Cardiac muscle cell (in vitro differentiated cells and primary cell): ENCODE data around the gene PRKCI. TPM values are rescaled to one million over a fixed set of nuclear protein-coding genes. Genes with fewer than 3 reads are reported as not detected.
"Not testable (repeated sequence)": the region's sequence is repeated elsewhere in the genome, so short reads cannot be mapped to it uniquely, and the experiment has no call there.

ENCODE experiments used
- DNase-seq, 2 donors: peaks; one replicate each; pipeline versions ENCODE4 v3.0.0 to v3.0.0-alpha.2; 2010 to 2017; ENCODE audit warnings: low read depth in 1 of 2, low spot score in 1 of 2
- H3K27ac ChIP-seq: fragments of 200-600 bp; sonication (generic); 2 replicates; pipeline ENCODE4 v1.5.1; 2016
- H3K27me3 ChIP-seq: fragments of 200-600 bp; sonication (generic); 2 replicates; pipeline ENCODE4 v1.6.0; 2016; ENCODE audit warnings: control low read depth
- H3K36me3 ChIP-seq: fragments of 200-600 bp; sonication (generic); 2 replicates; pipeline ENCODE4 v1.5.1; 2016; ENCODE audit warnings: control low read depth
- H3K4me1 ChIP-seq: fragments of 200-600 bp; sonication (generic); 2 replicates; pipeline ENCODE4 v1.8.1; 2017; ENCODE audit warnings: low read depth, mild to moderate bottlenecking, mixed run types
- H3K4me3 ChIP-seq: fragments of 200-600 bp; sonication (generic); 2 replicates; pipeline ENCODE4 v1.5.1; 2016; ENCODE audit warnings: mild to moderate bottlenecking
- H3K9me3 ChIP-seq: fragments of 200-600 bp; sonication (generic); 2 replicates; pipeline ENCODE4 v1.5.1; 2017; ENCODE audit warnings: low read depth, mild to moderate bottlenecking, control low read depth
- polyA plus RNA-seq: library from polyadenylated mRNA; unstranded; fragments of >200 nt; fragmentation: Nextera tagmentation; extraction: Ambion mirVana; gene quantifications from 2 replicates; pipeline ENCODE4 v1.2.1, GENCODE V29; 2016
- total RNA-seq: library from RNA; depleted of rRNA; stranded (reverse); fragments of >200 nt; gene quantifications from 2 replicates; pipeline ENCODE4 v1.2.3, GENCODE V29; 2016
- TF ChIP-seq, protein P1 (sequence below): IDR thresholded peaks from 2 replicates; pipeline ENCODE4 v1.5.1; 2012; ENCODE audit warnings: low read depth, mild to moderate bottlenecking, low read length

Gene PRKCI
- total and polyA plus RNA-seq, 2 experiments from 2014 or later = 25.2 to 35.1 TPM

DNA sequence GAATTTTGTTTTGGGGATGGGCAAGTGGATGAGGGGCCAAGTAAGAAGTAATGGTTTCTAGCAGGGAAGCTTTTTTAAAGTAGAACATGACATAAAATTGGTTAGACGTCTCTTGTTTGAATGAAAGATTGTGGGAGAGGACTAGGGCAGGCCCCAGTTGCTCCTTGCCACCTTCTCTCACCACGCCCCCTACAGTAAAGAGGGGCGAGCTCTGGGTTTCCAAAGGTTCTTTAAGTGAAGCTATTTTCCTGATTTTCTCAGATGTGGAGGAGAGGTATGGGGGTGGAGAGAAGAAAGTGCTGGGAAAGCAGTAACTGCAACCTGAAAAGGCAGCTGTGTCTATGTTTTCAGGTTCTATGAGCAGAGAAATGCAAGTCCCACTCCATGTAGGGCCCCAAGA is 102.7 kb downstream of the PRKCI start:
- Histone ChIP-seq H3K36me3 (no peaks in the 10 kb centered on the region), H3K4me3 (no peak overlapping the region), H3K27ac (no peak overlapping the region), H3K4me1 (peaks cover 10% of the 10 kb centered on the region), H3K27me3 (no peaks in the 10 kb centered on the region), H3K9me3 (no peaks in the 10 kb centered on the region)
- DNase-seq = no peak
- TF ChIP-seq, protein P1, sequence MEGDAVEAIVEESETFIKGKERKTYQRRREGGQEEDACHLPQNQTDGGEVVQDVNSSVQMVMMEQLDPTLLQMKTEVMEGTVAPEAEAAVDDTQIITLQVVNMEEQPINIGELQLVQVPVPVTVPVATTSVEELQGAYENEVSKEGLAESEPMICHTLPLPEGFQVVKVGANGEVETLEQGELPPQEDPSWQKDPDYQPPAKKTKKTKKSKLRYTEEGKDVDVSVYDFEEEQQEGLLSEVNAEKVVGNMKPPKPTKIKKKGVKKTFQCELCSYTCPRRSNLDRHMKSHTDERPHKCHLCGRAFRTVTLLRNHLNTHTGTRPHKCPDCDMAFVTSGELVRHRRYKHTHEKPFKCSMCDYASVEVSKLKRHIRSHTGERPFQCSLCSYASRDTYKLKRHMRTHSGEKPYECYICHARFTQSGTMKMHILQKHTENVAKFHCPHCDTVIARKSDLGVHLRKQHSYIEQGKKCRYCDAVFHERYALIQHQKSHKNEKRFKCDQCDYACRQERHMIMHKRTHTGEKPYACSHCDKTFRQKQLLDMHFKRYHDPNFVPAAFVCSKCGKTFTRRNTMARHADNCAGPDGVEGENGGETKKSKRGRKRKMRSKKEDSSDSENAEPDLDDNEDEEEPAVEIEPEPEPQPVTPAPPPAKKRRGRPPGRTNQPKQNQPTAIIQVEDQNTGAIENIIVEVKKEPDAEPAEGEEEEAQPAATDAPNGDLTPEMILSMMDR = no peak

DNA sequence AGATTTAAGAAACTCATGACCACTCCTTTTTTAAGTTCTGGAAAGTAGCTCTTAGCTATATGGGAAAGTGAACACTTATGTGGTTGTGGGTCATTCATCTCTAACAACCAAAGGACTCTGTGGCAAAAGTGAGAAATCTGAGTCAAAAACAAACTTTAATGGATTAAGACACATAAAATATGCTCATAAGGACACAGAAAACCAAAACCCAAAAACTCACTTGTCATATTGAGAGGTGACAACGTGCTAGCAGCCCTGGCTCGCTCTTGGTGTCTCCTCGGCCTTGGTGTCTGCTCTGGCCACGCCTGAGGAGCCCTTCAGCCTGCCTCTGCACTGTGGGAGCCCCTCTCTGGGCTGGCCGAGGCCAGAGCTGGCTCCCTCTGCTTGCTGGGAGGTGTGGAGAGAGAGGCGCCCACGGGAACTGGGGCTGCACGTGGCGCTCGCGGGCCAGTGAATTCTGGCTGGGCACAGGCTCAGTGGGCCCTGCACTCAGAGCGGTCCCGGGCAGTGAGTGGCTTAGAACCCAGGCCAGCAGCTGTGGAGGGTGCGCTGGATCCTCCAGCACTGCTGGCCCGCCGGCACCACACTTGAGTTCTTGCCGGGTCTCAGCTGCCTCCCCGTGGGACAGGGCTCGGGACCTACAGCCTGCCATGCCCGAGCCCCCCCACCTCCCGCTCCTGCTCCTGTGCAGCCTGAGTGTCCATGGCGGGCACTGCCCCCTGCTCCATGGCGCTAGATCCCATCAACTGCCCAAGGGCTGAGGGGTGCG is 105.0 kb downstream of the PRKCI start:
- Histone ChIP-seq H3K27ac (no peak overlapping the region), H3K9me3 (no peaks in the 10 kb centered on the region), H3K27me3 (no peaks in the 10 kb centered on the region), H3K4me1 (no peaks in the 10 kb centered on the region), H3K4me3 (no peak overlapping the region), H3K36me3 (no peaks in the 10 kb centered on the region)
- TF ChIP-seq, protein P1 = no peak
- no peak for DNase-seq

DNA sequence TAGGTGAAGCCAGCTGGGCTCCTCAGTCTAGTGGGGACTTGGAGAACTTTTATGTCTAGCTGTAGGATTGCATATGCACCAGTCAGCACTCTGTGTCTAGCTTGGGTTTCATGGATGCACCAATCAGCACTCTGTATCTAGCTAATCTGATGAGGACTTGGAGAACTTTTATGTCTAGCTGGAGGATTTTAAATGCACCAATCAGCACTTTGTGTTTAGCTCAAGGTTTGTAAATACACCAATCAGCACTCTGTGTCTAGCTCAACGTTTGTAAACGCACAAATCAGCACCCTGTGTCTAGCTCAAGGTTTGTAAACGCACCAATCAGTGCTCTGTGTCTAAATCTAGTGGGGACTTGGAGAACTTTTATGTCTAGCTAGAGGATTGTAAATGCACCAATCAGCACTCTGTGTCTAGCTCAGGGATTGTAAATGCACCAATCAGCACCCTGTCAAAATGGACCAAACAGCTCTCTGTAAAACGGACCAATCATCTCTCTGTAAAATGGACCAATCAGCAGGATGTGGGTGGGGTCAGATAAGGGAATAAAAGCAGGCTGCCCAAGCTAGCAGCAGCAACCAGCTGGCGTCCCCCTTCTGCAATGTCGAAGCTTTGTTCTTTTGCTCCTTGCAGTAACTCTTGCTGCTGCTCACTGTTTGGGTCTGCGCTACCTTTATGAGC is 105.8 kb downstream of the PRKCI start:
- not testable (repeated sequence) for H3K4me3 ChIP-seq, H3K36me3 ChIP-seq, DNase-seq, H3K9me3 ChIP-seq, H3K4me1 ChIP-seq, H3K27ac ChIP-seq, H3K27me3 ChIP-seq

DNA sequence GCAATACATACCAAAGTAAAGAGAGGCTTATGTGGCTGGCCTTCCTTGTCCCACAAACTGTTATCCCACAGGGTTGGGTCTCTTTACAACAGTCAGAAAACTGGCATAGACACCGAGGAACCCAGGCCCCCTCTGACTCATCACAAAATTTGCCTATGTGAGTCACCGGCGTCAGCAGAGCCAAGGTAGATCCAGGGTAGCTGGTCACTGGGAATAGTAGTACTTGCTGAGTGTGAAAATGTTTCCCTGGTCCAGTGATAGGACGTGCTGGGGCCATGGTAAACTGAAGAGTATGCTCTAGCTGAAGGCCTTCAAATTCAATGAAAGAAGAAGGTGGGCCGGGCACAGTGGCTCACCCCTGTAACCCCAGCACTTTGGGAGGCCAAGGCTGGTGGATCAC is 108.1 kb downstream of the PRKCI start:
- H3K27ac ChIP-seq = no peak overlapping the region
- peak in 1 of 2 donors; percentile 34 for DNase-seq
- H3K9me3 ChIP-seq = no peaks in the 10 kb centered on the region
- H3K4me1 ChIP-seq = no peaks in the 10 kb centered on the region
- TF ChIP-seq, protein P1 = no peak
- no peak overlapping the region for H3K4me3 ChIP-seq
- H3K27me3 ChIP-seq = no peaks in the 10 kb centered on the region
- no peaks in the 10 kb centered on the region for H3K36me3 ChIP-seq

DNA sequence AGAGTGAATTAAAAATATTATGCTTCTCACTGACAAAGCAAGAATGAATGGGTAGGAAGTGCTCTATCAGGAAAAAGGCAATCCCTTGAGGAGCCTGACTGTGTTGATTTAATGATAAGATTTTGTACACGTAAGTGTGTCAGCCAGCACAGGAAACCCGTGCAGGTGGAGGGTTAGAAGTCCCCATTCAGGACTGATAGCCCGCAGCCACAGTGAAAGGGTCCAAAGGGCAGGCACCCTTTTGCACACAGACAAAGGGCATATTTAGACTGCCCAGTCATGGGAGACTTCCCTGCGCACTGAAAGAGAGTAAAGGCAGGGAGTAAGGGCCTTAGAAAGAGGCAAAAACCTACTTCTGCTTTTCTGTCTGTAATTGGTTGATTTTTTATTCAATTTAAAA is 108.9 kb downstream of the PRKCI start:
- TF ChIP-seq, protein P1 = no peak
- no peaks in the 10 kb centered on the region for H3K9me3 ChIP-seq
- DNase-seq = no peak
- H3K36me3 ChIP-seq = no peaks in the 10 kb centered on the region
- H3K27me3 ChIP-seq = no peaks in the 10 kb centered on the region
- no peak overlapping the region for H3K4me3 ChIP-seq
- H3K27ac ChIP-seq = no peak overlapping the region
- no peaks in the 10 kb centered on the region for H3K4me1 ChIP-seq

DNA sequence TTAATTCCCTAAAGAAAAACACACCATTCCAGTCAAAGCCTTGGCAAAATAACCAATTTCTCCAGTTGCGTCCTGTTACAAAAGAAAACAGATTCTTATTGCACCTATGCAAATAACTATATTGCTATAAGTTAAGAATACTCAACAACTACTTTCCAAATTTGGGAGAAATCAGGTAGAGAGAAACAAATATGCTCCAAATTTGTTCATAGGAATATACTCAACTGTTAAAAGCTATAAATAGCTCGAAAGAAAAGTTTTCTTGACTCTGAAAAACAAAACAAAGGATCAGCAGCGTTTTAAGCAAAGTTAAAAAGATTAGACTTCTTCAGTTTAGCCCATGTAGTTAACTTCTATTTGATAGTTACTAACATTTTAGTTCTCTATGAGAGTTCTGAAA is 115.2 kb downstream of the PRKCI start:
- TF ChIP-seq, protein P1 = no peak
- H3K27me3 ChIP-seq = no peaks in the 10 kb centered on the region
- H3K36me3 ChIP-seq = no peaks in the 10 kb centered on the region
- H3K27ac ChIP-seq = no peak overlapping the region
- no peak for DNase-seq
- no peaks in the 10 kb centered on the region for H3K9me3 ChIP-seq
- H3K4me1 ChIP-seq = no peaks in the 10 kb centered on the region
- no peak overlapping the region for H3K4me3 ChIP-seq
